Parathyroid adenoma (tissue), 2 donors: ENCODE results near the gene GULP1.

Experiments
- H2AFZ ChIP-seq: fragments of 300-600 bp; sonication (generic); one replicate; pipeline ENCODE4 v1.7.0; 2017; ENCODE audit warnings: antibody characterized with exemption, mild to moderate bottlenecking
- H3K27ac ChIP-seq: fragments of 300-600 bp; sonication (generic); one replicate; pipeline ENCODE4 v1.7.0; 2017
- H3K27me3 ChIP-seq: fragments of 300-600 bp; sonication (generic); one replicate; pipeline ENCODE4 v1.7.0; 2017; ENCODE audit warnings: low read length; ENCODE audit not compliant: control insufficient read depth, insufficient read depth
- H3K36me3 ChIP-seq: fragments of 300-600 bp; sonication (generic); one replicate; pipeline ENCODE4 v1.7.0; 2017; ENCODE audit warnings: low read length; ENCODE audit not compliant: control insufficient read depth, insufficient read depth
- H3K4me1 ChIP-seq: fragments of 300-600 bp; sonication (generic); one replicate; pipeline ENCODE4 v1.7.0; 2017; ENCODE audit warnings: control low read depth
- H3K4me2 ChIP-seq: fragments of 300-600 bp; sonication (generic); one replicate; pipeline ENCODE4 v1.7.0; 2017; ENCODE audit warnings: low read length
- H3K4me3 ChIP-seq: fragments of 300-600 bp; sonication (generic); one replicate; pipeline ENCODE4 v1.7.0; 2017; ENCODE audit warnings: low read depth, low read length
- H3K79me2 ChIP-seq: fragments of 300-600 bp; sonication (generic); one replicate; pipeline ENCODE4 v1.7.0; 2017; ENCODE audit warnings: control low read depth
- H3K9ac ChIP-seq: fragments of 300-600 bp; sonication (generic); one replicate; pipeline ENCODE4 v1.7.0; 2017; ENCODE audit warnings: mild to moderate bottlenecking
- H3K9me3 ChIP-seq: fragments of 300-600 bp; sonication (generic); one replicate; pipeline ENCODE4 v1.7.0; 2017; ENCODE audit warnings: low read length; ENCODE audit not compliant: control insufficient read depth
- TF ChIP-seq, protein P1 (sequence below): fragments of 300-600 bp; sonication (generic); IDR thresholded peaks from one replicate; pipeline ENCODE4 v1.7.0; 2017; ENCODE audit warnings: antibody characterized with exemption, mild to moderate bottlenecking
- donor health status: primary hyperparathyroidism.

GULP1 gene

DNA sequence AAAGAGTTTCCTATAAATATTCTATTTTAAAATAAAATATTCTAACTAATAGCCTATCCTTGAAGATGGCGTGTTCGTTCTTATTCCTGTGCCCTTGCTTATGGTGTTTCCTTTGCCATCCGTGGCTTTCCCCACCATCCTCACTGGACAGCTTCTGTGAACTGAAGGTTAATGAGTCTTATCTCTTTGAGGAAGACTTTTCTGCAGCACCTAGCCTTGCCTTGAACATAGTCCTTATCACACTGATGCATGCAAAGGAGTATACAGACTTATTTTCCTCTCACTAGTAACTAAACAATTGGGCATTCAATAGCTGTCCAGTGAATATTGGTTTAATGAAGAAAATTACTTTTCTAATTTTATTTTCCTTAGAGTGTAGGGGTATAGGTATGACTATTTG lies 88.1 kb downstream of the GULP1 start:
- Histone ChIP-seq H3K4me2 (no peak overlapping the region), H3K79me2 (no peaks in the 10 kb centered on the region), H2AFZ (no peak overlapping the region), H3K9ac (no peak overlapping the region), H3K4me1 (no peaks in the 10 kb centered on the region), H3K36me3 (no peaks in the 10 kb centered on the region), H3K27ac (no peak overlapping the region), H3K4me3 (no peak overlapping the region), H3K9me3 (no peaks in the 10 kb centered on the region), H3K27me3 (no peaks in the 10 kb centered on the region)
- TF ChIP-seq, protein P1, sequence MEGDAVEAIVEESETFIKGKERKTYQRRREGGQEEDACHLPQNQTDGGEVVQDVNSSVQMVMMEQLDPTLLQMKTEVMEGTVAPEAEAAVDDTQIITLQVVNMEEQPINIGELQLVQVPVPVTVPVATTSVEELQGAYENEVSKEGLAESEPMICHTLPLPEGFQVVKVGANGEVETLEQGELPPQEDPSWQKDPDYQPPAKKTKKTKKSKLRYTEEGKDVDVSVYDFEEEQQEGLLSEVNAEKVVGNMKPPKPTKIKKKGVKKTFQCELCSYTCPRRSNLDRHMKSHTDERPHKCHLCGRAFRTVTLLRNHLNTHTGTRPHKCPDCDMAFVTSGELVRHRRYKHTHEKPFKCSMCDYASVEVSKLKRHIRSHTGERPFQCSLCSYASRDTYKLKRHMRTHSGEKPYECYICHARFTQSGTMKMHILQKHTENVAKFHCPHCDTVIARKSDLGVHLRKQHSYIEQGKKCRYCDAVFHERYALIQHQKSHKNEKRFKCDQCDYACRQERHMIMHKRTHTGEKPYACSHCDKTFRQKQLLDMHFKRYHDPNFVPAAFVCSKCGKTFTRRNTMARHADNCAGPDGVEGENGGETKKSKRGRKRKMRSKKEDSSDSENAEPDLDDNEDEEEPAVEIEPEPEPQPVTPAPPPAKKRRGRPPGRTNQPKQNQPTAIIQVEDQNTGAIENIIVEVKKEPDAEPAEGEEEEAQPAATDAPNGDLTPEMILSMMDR, result no peak

DNA sequence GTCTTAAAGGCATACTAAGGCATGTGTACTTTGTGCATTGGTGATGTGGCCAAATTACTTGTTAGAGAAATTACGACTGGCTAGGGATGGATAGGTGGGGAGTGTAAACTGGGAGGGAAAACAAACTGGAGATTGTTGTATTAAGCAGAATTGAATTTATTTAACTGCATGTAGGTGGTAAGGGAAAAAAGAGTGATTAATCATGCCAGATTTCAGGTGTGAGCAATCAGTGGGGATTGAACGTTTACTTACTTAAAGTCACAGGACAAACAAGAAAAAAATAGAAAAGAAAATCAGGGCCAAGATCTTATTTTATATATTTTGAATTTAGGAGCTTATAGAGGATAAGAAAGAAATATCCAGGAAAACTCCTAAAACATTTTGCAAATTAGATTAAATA lies 88.6 kb downstream of the GULP1 start:
- no peaks in the 10 kb centered on the region for H3K4me1 ChIP-seq
- no peaks in the 10 kb centered on the region for H3K27me3 ChIP-seq
- no peaks in the 10 kb centered on the region for H3K79me2 ChIP-seq
- H3K4me3 ChIP-seq, result no peak overlapping the region
- H2AFZ ChIP-seq, result no peak overlapping the region
- H3K4me2 ChIP-seq, result no peak overlapping the region
- no peak overlapping the region for H3K27ac ChIP-seq
- TF ChIP-seq, protein P1, result no peak
- no peak overlapping the region for H3K9ac ChIP-seq
- no peaks in the 10 kb centered on the region for H3K36me3 ChIP-seq
- H3K9me3 ChIP-seq, result no peaks in the 10 kb centered on the region

DNA sequence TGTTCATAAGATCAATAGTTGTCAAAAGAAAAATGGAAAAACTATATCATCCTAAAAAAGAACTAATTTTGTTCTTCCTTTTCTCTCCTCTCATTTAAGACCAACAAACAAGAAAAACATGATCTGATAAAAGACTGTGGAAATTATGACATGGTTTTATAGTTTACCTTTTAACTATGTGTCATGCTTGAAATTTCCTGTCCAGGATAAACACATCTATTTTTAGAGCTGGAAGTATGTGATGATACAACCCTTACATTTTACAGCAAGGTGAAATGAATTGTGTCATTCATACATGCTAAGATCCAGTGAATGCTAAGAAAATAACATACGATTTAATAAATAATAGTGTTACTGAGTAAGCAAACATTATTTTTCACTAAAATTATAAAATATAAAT lies 89.9 kb downstream of the GULP1 start:
- no peak overlapping the region for H2AFZ ChIP-seq
- no peaks in the 10 kb centered on the region for H3K9me3 ChIP-seq
- no peak overlapping the region for H3K9ac ChIP-seq
- H3K27me3 ChIP-seq, result no peaks in the 10 kb centered on the region
- no peak overlapping the region for H3K27ac ChIP-seq
- H3K4me2 ChIP-seq, result no peak overlapping the region
- TF ChIP-seq, protein P1, result no peak
- H3K4me3 ChIP-seq, result no peak overlapping the region
- no peaks in the 10 kb centered on the region for H3K4me1 ChIP-seq
- H3K79me2 ChIP-seq, result no peaks in the 10 kb centered on the region
- H3K36me3 ChIP-seq, result no peaks in the 10 kb centered on the region

DNA sequence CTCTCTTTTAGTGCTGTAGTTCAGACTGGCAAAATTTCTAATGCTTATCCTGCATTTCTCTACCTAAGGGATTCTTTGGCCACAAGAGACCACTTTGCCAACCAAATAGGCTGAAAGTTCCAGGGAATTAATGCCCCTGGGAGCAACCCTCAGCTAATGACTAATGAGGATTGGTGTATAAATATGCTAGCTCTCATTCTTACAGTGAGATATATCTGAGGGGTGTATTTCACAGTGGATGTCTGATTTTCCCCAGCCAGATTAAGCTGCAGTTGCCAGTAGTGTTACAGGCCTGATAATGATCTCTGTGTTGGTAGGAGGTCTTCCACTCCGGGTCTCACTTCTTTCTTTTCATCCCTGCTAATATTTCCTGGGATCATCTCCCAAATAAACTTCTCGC lies 90.4 kb downstream of the GULP1 start:
- no peaks in the 10 kb centered on the region for H3K9me3 ChIP-seq
- TF ChIP-seq, protein P1, result no peak

DNA sequence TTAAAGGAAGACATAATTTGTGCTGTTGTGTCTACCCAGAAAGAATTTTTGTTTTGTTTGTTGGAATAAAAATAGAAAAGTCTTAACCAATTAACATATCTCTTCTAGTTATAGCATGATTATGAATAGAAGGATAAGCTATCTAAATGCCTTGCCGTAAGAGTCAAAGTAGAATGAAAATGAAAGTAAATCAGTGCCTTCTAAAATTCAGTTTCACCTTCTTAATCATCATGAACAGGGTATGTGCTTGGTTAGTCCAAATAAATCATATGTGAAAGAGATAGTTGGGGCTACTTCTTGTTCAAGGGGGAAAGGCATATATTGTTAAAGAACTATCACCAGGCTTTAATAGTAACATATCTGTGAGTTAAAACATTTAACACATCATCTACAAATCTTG lies 91.5 kb downstream of the GULP1 start:
- TF ChIP-seq, protein P1, result no peak
- H3K36me3 ChIP-seq, result no peaks in the 10 kb centered on the region
- H3K27me3 ChIP-seq, result no peaks in the 10 kb centered on the region
- H3K9me3 ChIP-seq, result no peaks in the 10 kb centered on the region
- no peak overlapping the region for H2AFZ ChIP-seq
- no peak overlapping the region for H3K4me2 ChIP-seq
- H3K4me3 ChIP-seq, result no peak overlapping the region
- no peaks in the 10 kb centered on the region for H3K4me1 ChIP-seq
- no peaks in the 10 kb centered on the region for H3K79me2 ChIP-seq
- no peak overlapping the region for H3K9ac ChIP-seq
- no peak overlapping the region for H3K27ac ChIP-seq

More for the DNA sequence above, 90.4 kb downstream of the GULP1 start:
- Histone ChIP-seq H3K4me3 (no peak overlapping the region), H3K4me2 (no peak overlapping the region), H3K27ac (no peak overlapping the region), H3K4me1 (no peaks in the 10 kb centered on the region), H2AFZ (no peak overlapping the region), H3K27me3 (no peaks in the 10 kb centered on the region), H3K9ac (no peak overlapping the region), H3K36me3 (no peaks in the 10 kb centered on the region), H3K79me2 (no peaks in the 10 kb centered on the region)
